Tibial nerve (tissue), 4 donors: Measurements from ENCODE around the gene FXYD5. TPM values are rescaled to one million over a fixed set of nuclear protein-coding genes. Genes with fewer than 3 reads are reported as not detected.
A peak's percentile ranks its signal among the peaks of the same experiment; 100 is the strongest.

Experiments used
- DNase-seq, 2 donors: peaks; one replicate each; pipeline ENCODE4 v3.0.0-alpha.2; 2019; ENCODE audit warnings: low spot score in 2 of 2
- H3K27ac ChIP-seq, 4 donors: fragments of 200-600 bp; sonication (generic) in 3 of 4; one replicate each; pipeline ENCODE4 v1.5.1; 2017 to 2019; ENCODE audit warnings: mild to moderate bottlenecking in 1 of 4
- H3K27me3 ChIP-seq, 2 donors: fragments of 200-600 bp; sonication (generic) in 1 of 2; one replicate each; pipeline versions ENCODE4 v1.5.1 to v1.6.0; 2017 to 2019
- H3K36me3 ChIP-seq, 3 donors: fragments of 200-600 bp; sonication (generic); one replicate each; pipeline ENCODE4 v1.5.1; 2018 to 2019
- H3K4me1 ChIP-seq, 4 donors: fragments of 200-600 bp; sonication (generic) in 3 of 4; one replicate each; pipeline ENCODE4 v1.5.1; 2017 to 2019
- H3K4me3 ChIP-seq, 4 donors: fragments of 200-600 bp; sonication (generic) in 3 of 4; one replicate each; pipeline ENCODE4 v1.5.1; 2017 to 2019; ENCODE audit warnings: mild to moderate bottlenecking in 1 of 4, moderate library complexity in 1 of 4
- H3K9me3 ChIP-seq, 4 donors: fragments of 200-600 bp; sonication (generic) in 3 of 4; one replicate each; pipeline ENCODE4 v1.5.1; 2017 to 2019
- EP300 ChIP-seq, 2 donors: sonication (generic); formaldehyde crosslinking; IDR thresholded peaks; one replicate each; pipeline ENCODE4 v1.6.1; 2017; ENCODE audit warnings: antibody characterized with exemption in 2 of 2, mild to moderate bottlenecking in 1 of 2
- POLR2A ChIP-seq, 2 donors: fragments of 450-650 bp; IDR thresholded peaks; one replicate each; pipeline ENCODE4 v1.6.1; 2017; ENCODE audit warnings: antibody characterized with exemption in 2 of 2, mild to moderate bottlenecking in 2 of 2, moderate library complexity in 2 of 2
- WGBS, 2 donors: methylation state at CpG; one replicate each; pipeline ENCODE4 v1.1.5; 2018; 5-methylcytosine and 5-hydroxymethylcytosine counted together
- total RNA-seq, 4 donors: library from RNA; depleted of rRNA; stranded (reverse); fragments of >200 nt; gene quantifications; one replicate each; pipeline ENCODE4 v1.1.0, GENCODE V29; 2016
- TF ChIP-seq, protein P1 (sequence below), 5 experiments: fragments of 200-600 bp in 3 of 5; fragments of 450-650 bp in 2 of 5; sonication (generic) in 3 of 5; IDR thresholded peaks; one replicate each; pipeline ENCODE4 v1.5.1; 2016 to 2019; ENCODE audit warnings: antibody characterized with exemption in 5 of 5, mild to moderate bottlenecking in 3 of 5, moderate library complexity in 2 of 5

FXYD5 gene
- total RNA-seq, 4 donors from 2014 or later: 19.9 to 53.4 (median 37.5) TPM

DNA sequence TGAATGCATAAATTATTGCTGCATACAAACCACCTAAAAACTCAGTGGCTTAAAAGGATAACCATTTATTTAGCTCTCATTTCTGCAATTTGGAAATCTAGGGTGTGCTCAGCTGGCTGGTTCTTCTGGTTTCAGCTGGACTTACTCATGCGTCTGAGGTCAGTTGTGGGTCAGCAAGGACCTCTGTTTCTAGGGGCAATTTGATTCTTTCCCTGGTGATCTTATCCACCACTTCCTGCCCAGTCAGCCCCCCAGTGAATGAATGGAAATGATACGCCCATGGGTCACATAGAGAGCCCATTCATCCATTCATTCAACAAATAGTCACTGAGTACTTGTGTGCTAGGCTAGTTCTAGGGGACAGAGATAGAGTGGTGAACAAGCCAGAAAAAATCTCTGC is 9.9 kb downstream of the FXYD5 start:
- DNase-seq: no peak
- 32 to 53% methylated on average over 2 of the region's 2 CpGs for WGBS, 2 donors
- H3K4me1 ChIP-seq: no peaks in the 10 kb centered on the region
- no peaks in the 10 kb centered on the region for H3K27me3 ChIP-seq
- no peak overlapping the region for H3K27ac ChIP-seq
- no peak for TF ChIP-seq EP300 (IDR thresholded peaks at IDR 0.05)
- TF ChIP-seq, protein P1, sequence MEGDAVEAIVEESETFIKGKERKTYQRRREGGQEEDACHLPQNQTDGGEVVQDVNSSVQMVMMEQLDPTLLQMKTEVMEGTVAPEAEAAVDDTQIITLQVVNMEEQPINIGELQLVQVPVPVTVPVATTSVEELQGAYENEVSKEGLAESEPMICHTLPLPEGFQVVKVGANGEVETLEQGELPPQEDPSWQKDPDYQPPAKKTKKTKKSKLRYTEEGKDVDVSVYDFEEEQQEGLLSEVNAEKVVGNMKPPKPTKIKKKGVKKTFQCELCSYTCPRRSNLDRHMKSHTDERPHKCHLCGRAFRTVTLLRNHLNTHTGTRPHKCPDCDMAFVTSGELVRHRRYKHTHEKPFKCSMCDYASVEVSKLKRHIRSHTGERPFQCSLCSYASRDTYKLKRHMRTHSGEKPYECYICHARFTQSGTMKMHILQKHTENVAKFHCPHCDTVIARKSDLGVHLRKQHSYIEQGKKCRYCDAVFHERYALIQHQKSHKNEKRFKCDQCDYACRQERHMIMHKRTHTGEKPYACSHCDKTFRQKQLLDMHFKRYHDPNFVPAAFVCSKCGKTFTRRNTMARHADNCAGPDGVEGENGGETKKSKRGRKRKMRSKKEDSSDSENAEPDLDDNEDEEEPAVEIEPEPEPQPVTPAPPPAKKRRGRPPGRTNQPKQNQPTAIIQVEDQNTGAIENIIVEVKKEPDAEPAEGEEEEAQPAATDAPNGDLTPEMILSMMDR (IDR thresholded peaks at IDR 0.05): no peak
- no peak for TF ChIP-seq POLR2A (IDR thresholded peaks at IDR 0.05)
- H3K36me3 ChIP-seq: peaks cover 0 to 91% (median 3%) of the 10 kb centered on the region in 3 donors
- H3K9me3 ChIP-seq: peaks cover 0 to 55% (median 0%) of the 10 kb centered on the region in 4 donors
- no peak overlapping the region for H3K4me3 ChIP-seq

DNA sequence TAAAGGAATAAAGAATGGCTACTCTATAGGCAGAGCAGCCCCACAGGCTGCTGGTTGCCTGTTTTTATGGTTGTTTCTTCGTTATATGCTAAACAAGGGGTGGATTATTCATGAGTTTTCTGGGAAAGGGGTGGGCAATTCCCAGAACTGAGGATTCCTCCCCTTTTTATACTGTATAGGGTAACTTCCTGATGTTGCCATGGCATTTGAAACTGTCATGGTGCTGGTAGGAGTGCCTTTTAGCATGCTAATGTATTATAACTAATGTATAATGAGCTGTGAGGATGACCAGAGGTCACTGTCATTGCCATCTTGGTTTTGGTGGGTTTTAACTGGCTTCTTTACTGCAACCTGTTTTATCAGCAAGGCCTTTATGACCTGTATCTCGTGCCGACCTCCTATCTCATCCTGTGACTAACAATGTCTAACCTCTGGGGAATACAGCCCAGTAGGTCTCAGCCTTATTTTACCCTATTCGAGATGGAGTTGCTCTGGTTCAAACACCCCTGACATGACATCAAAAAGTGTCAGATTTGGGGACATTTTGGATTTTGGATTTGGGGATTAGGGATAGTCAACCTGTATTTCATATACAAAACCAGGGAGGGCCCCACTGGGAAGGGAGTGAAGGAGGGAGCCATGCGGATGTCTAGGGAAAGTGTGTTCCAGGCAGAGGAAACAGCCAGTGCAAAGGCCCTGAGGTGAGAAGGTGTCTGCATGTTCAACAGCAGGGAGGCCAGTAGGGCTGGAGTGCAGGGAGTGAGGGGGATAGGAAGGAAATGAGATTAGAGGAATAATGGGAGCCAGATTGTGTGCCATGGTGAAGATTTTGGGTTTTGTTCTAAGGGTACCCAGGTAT is 10.9 kb downstream of the FXYD5 start:
- H3K36me3 ChIP-seq: peaks cover 0 to 91% (median 0%) of the 10 kb centered on the region in 3 donors
- no peak for DNase-seq
- no peaks in the 10 kb centered on the region for H3K4me1 ChIP-seq
- WGBS, 2 donors: 74 to 75% methylated on average over 5 of the region's 5 CpGs
- H3K27ac ChIP-seq: no peak overlapping the region
- H3K4me3 ChIP-seq: no peak overlapping the region
- peaks cover 0 to 55% (median 0%) of the 10 kb centered on the region in 4 donors for H3K9me3 ChIP-seq
- no peak for TF ChIP-seq POLR2A (IDR thresholded peaks at IDR 0.05)
- TF ChIP-seq, protein P1 (IDR thresholded peaks at IDR 0.05): no peak
- no peak for TF ChIP-seq EP300 (IDR thresholded peaks at IDR 0.05)
- no peaks in the 10 kb centered on the region for H3K27me3 ChIP-seq

DNA sequence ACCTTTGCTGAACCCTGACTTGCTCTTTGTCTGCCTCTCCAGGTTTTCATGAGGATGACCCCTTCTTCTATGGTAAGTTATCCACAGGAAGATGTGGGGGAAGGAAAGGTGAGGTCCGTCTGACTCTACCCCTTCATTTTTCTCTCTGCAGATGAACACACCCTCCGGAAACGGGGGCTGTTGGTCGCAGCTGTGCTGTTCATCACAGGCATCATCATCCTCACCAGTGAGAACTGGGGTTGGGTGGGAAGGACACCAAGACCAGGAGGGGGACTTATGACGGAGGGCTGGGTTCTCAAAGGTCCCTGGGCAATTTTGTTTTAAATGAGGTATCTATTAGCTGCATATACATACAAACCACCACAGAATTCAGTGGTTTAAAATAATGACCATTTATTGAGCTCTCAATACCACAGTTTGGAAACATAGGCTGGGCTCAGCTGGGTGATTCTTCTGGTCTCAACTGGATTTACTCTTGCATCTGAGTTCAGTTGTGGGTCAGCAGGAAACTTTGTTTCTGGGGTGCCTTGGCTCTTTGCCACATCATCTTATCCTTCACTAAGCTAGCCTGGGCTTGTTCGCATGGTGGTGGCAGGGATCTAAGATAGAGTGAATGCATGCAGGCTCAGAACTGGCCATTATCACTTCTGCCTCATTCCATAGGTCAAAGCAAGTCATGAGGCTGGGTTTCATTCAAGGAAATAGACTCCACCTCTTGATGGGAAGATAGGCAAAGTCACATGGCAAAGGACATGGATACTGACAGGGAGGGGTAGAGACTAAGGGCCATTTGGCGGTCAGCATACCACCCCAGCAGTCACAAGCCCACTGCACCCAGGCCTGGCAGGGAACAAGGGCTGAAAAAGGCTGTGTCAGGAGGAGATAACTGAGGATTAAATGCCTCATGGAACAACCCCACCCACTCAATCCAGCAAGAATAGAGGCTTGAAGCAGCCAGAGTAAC is 11.8 kb downstream of the FXYD5 start:
- DNase-seq: no peak
- Histone ChIP-seq H3K4me1 (no peaks in the 10 kb centered on the region), H3K36me3 (peaks cover 0 to 86% (median 0%) of the 10 kb centered on the region in 3 donors), H3K4me3 (no peak overlapping the region), H3K27me3 (no peaks in the 10 kb centered on the region), H3K9me3 (peaks cover 0 to 53% (median 0%) of the 10 kb centered on the region in 4 donors), H3K27ac (no peak overlapping the region)
- 82 to 95% methylated on average over 7 of the region's 7 CpGs for WGBS, 2 donors
- TF ChIP-seq POLR2A (IDR thresholded peaks at IDR 0.05) (no peak), EP300 (IDR thresholded peaks at IDR 0.05) (no peak)
- TF ChIP-seq, protein P1 (IDR thresholded peaks at IDR 0.05): no peak

DNA sequence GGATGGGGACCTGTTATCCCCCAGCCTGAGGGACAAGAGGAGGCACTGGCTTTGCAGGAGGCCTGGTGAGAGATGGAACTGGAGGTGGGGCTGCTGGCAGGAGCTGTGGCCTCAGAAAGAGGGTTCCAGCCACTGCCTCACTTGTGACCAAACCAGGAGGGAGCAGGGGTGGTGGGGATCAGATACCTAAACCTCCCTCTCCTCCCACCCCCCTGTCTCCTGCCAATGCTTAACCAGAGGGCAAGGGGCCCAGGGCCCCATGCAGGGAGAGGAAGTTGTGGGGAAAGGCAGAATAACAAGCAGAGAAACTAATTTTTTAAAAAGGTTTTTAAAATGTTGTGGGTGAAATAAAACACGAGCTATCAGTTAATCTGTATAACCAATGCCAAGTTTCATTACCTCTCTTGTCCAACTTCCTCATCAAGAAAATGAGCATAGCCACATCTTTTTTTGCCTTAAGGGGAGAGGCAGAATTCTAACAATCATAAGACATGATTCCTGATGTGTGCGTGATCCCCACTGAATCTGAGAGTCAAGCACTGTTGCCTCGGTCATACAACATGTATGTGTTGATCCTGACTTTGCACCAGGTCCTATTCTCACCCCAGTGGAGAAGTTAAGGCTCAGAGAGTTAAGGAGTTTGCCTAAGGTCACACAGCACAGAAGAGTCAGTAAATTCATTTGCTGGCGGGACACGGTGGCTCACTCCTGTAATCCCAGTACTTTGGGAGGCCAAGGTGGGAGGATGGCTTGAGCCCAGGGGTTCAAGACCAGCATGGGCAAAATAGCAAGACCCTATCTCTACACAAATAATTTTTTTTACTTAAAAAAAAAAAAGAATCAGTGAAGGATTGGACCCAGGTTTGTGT is 12.9 kb downstream of the FXYD5 start:
- DNase-seq: no peak
- H3K36me3 ChIP-seq: peaks cover 0 to 74% (median 0%) of the 10 kb centered on the region in 3 donors
- H3K4me1 ChIP-seq: no peaks in the 10 kb centered on the region
- peak overlapping the region in 1 of 4 donors; percentile 36 for H3K27ac ChIP-seq
- H3K4me3 ChIP-seq: no peak overlapping the region
- no peaks in the 10 kb centered on the region for H3K27me3 ChIP-seq
- TF ChIP-seq, protein P1 (IDR thresholded peaks at IDR 0.05): no peak
- no peak for TF ChIP-seq POLR2A (IDR thresholded peaks at IDR 0.05)
- TF ChIP-seq EP300 (IDR thresholded peaks at IDR 0.05): no peak
- peaks cover 0 to 43% (median 0%) of the 10 kb centered on the region in 4 donors for H3K9me3 ChIP-seq
- 74 to 86% methylated on average over 5 of the region's 5 CpGs for WGBS, 2 donors
